Smooth muscle cell (in vitro differentiated cells): ENCODE measurements around the gene HOXA13. TPM values are rescaled to one million over a fixed set of nuclear protein-coding genes. Genes with fewer than 3 reads are reported as not detected.

ENCODE experiments used
- DNase-seq: peaks from one replicate; lab custom pipeline; 2025; ENCODE audit not compliant: unreplicated experiment; lab: John Stamatoyannopoulos, UW
- H2AFZ ChIP-seq: fragments of 200-600 bp; sonication (generic); 2 replicates; pipeline ENCODE4 v1.6.0; 2016; ENCODE audit warnings: antibody characterized with exemption, low read depth, mild to moderate bottlenecking
- H3F3A ChIP-seq: fragments of 200-600 bp; sonication (generic); 2 replicates; pipeline ENCODE4 v1.6.0; 2017; ENCODE audit warnings: antibody characterized with exemption, low read depth
- H3K27ac ChIP-seq: fragments of 200-600 bp; sonication (generic); 2 replicates; pipeline ENCODE4 v1.5.1; 2016; ENCODE audit warnings: low read depth, mild to moderate bottlenecking
- H3K27me3 ChIP-seq: fragments of 200-600 bp; sonication (generic); 2 replicates; pipeline ENCODE4 v1.6.1; 2016; ENCODE audit warnings: low read depth, mild to moderate bottlenecking
- H3K36me3 ChIP-seq: fragments of 200-600 bp; sonication (generic); 2 replicates; pipeline ENCODE4 v1.5.1; 2016; ENCODE audit warnings: low read depth
- H3K4me1 ChIP-seq: fragments of 200-600 bp; sonication (generic); 2 replicates; pipeline ENCODE4 v1.5.1; 2016; ENCODE audit warnings: low read depth
- H3K4me2 ChIP-seq: fragments of 200-600 bp; sonication (generic); 2 replicates; pipeline ENCODE4 v1.6.0; 2016; ENCODE audit warnings: mild to moderate bottlenecking
- H3K4me3 ChIP-seq: fragments of 200-600 bp; sonication (generic); 2 replicates; pipeline ENCODE4 v1.5.1; 2016; ENCODE audit warnings: mild to moderate bottlenecking
- H3K79me2 ChIP-seq: fragments of 200-600 bp; sonication (generic); 2 replicates; pipeline ENCODE4 v1.6.0; 2016; ENCODE audit warnings: low read depth, mild to moderate bottlenecking
- H3K9ac ChIP-seq: fragments of 200-600 bp; sonication (generic); 2 replicates; pipeline ENCODE4 v1.6.0; 2016; ENCODE audit warnings: low read depth
- H3K9me3 ChIP-seq: fragments of 200-600 bp; sonication (generic); replicated peaks from 2 replicates; pipeline ENCODE4 v1.5.1; 2016; ENCODE audit warnings: low read depth
- H4K20me1 ChIP-seq: fragments of 200-600 bp; sonication (generic); 2 replicates; pipeline ENCODE4 v1.6.0; 2016; ENCODE audit warnings: low read depth
- WGBS: methylation state at CpG from one replicate; pipeline ENCODE4 v1.1.7; 2016; ENCODE audit warnings: low lambda C conversion rate; 5-methylcytosine and 5-hydroxymethylcytosine counted together
- polyA plus RNA-seq: library from polyadenylated mRNA; unstranded; fragments of >200 nt; fragmentation: Nextera tagmentation; extraction: Ambion mirVana; gene quantifications from 2 replicates; pipeline ENCODE4 v1.2.1, GENCODE V29; 2016
- total RNA-seq: library from RNA; depleted of rRNA; stranded (reverse); fragments of >200 nt; gene quantifications from 2 replicates; pipeline ENCODE4 v1.2.3, GENCODE V29; 2014
- TF ChIP-seq, protein P1 (sequence below): fragments of 200-600 bp; sonication (generic); IDR thresholded peaks from 2 replicates; pipeline ENCODE4 v1.5.1; 2017; ENCODE audit warnings: borderline replicate concordance, mild to moderate bottlenecking, antibody characterized with exemption; ENCODE audit not compliant: insufficient read depth, poor library complexity, severe bottlenecking

Gene HOXA13
- total and polyA plus RNA-seq, 2 experiments from 2014 or later = 10.0 to 14.2 TPM

DNA sequence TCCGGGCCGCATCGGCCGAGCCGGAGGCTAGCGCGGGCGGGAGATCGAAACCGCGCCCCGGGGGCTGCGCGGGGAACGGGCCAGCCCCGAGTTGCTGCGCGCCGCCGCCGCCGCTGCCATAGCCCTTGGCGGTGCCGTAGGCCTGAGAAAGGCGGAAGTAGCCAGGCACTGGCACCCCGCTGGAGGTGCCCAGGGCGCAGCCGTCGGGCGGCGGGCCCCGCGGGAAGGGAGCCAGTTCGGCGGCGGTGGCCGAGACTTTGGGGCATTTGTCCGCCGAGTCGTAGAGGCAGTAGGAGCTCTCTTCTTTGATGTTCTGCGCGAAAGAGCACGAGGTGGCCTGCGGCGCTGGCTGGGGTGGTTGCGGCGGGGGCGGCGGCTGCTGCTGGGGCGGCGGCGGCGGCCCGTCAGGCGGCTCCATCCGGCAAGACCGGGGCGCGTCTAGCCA is 26.4 kb downstream of the HOXA13 start:
- Histone ChIP-seq H2AFZ (no peak overlapping the region), H4K20me1 (peaks cover 40% of the 10 kb centered on the region), H3K9me3 (no peaks in the 10 kb centered on the region), H3K4me2 (peak overlapping the region; percentile 89), H3K36me3 (no peaks in the 10 kb centered on the region), H3K4me3 (peak overlapping the region; percentile 67), H3K9ac (peak overlapping the region; percentile 88), H3K27ac (peak overlapping the region; percentile 95), H3K4me1 (no peaks in the 10 kb centered on the region), H3K79me2 (peaks cover 100% of the 10 kb centered on the region), H3K27me3 (peaks cover 25% of the 10 kb centered on the region), H3F3A (peaks cover 4% of the 10 kb centered on the region)
- DNase-seq = no peak
- WGBS = under 1% methylated on average over 50 of the region's 59 CpGs
- TF ChIP-seq, protein P1, sequence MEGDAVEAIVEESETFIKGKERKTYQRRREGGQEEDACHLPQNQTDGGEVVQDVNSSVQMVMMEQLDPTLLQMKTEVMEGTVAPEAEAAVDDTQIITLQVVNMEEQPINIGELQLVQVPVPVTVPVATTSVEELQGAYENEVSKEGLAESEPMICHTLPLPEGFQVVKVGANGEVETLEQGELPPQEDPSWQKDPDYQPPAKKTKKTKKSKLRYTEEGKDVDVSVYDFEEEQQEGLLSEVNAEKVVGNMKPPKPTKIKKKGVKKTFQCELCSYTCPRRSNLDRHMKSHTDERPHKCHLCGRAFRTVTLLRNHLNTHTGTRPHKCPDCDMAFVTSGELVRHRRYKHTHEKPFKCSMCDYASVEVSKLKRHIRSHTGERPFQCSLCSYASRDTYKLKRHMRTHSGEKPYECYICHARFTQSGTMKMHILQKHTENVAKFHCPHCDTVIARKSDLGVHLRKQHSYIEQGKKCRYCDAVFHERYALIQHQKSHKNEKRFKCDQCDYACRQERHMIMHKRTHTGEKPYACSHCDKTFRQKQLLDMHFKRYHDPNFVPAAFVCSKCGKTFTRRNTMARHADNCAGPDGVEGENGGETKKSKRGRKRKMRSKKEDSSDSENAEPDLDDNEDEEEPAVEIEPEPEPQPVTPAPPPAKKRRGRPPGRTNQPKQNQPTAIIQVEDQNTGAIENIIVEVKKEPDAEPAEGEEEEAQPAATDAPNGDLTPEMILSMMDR = no peak

DNA sequence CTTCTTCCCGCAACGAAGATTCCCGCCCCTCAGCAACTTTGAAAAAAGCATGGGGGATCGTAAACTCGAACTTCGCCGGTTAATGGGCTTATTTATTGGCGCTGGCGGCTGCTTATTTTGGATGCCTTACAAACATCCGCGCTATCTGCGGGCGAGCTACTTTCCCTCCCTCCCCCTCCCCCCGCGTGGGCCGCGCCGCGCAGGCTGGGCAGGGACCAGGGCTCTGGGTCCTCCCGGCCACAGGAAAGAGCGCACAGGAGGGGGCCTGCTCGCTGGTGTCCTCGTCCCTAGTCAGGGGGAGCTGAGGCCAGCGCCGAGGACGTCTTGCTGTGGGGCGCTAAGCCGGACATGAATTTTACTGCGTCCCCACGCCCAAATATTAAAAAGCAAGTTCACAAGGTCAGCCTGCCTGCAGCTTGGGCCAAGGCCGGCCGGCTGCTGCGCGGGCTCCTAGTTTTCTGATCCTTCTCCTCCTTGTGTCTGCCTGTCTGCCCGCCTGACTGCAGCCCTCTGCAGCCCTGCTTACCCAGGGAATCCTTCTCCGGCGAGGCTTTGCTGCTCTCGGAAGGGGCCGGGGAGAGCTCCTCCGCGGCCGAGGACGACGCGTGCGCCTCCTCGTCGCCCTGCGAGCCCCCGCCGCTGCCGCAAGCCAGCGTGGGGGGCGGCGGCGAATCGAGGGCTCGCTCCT is 26.9 kb downstream of the HOXA13 start:
- Histone ChIP-seq H3K4me3 (peak overlapping the region; percentile 67), H3K27me3 (peaks cover 25% of the 10 kb centered on the region), H3F3A (peaks cover 7% of the 10 kb centered on the region), H3K9ac (peak overlapping the region; percentile 88), H3K9me3 (no peaks in the 10 kb centered on the region), H2AFZ (no peak overlapping the region), H3K36me3 (no peaks in the 10 kb centered on the region), H3K4me1 (no peaks in the 10 kb centered on the region), H4K20me1 (peaks cover 35% of the 10 kb centered on the region), H3K27ac (peak overlapping the region; percentile 95), H3K79me2 (peaks cover 100% of the 10 kb centered on the region), H3K4me2 (peak overlapping the region; percentile 89)
- DNase-seq = no peak
- under 1% methylated on average over 40 of the region's 58 CpGs for WGBS
- TF ChIP-seq, protein P1 = no peak

DNA sequence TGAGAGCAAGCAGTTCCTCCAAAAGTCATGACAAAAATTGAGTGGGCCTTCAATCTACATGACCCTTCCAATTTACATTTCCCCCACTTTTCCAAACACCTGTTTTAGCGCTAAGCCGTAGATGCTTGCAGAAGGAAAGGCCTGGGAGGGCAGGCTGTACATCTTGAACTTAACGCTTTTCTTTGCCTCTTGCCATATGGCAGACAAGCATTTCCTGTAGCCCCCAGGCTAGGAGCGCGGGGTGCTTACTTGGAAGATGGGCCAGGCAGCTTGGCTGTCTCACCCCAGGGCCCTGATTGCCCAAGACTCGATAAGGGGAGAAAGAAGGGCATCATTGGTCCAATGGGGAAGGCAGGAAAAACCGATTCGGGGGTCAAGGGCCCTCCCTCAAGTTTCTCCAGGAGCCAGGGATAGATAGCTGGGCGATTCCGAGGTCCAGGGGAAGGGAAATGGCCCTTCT is 27.5 kb downstream of the HOXA13 start:
- Histone ChIP-seq H3K4me2 (peak overlapping the region; percentile 89), H3K36me3 (no peaks in the 10 kb centered on the region), H3K27me3 (peaks cover 30% of the 10 kb centered on the region), H3K9ac (peak overlapping the region; percentile 88), H3K27ac (peak overlapping the region; percentile 95), H3K79me2 (peaks cover 100% of the 10 kb centered on the region), H4K20me1 (peaks cover 35% of the 10 kb centered on the region), H3K4me3 (peak overlapping the region; percentile 67), H3K4me1 (no peaks in the 10 kb centered on the region), H2AFZ (no peak overlapping the region), H3K9me3 (no peaks in the 10 kb centered on the region), H3F3A (peaks cover 7% of the 10 kb centered on the region)
- WGBS = 6% methylated on average over 10 of the region's 10 CpGs
- TF ChIP-seq, protein P1 = no peak
- DNase-seq = no peak
